ENCODE results near the gene CABCOCO1.
A peak's percentile ranks its signal among the peaks of the same experiment; 100 is the strongest.
"Not testable (repeated sequence)": the region's sequence is repeated elsewhere in the genome, so short reads cannot be mapped to it uniquely, and the experiment has no call there.

Gene CABCOCO1

DNA sequence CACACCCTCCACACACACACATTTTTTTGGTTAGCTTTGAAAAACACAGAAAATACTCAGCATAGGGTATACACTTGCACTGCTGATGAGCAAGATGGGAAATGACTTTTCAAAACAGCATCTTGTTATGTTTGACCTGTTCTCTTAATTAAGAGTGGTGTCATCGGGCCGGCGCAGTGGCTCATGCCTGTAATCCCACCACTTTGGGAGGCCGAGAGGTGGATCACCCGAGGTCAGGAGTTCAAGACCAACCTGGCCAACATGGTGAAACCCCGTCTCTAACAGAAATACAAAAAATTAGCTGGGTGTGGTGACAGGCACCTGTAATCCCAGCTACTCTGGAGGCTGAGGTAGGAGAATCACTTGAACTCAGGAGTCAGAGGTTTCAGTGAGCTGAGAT, 56.7 kb downstream of the CABCOCO1 start:
- DNase-seq (ENCODE audit: low spot score): not testable (repeated sequence)

DNA sequence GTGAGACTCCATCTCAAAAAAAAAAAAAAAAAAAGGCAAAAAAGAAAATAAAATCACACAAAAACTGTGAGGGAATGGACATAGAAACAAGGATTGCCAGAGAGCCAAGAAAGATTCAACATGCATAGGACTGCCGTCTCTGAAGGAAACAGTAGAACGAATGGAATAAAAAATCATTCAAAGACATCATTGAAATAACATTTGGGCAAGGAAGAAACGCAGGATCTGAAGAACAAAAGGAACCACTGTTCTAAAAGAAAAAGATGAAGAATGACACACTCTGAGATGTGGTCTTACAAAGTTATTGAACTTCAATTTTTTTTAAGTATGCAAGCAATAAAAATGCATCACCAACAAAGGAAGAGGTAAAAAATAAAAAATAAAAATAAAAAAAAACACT, 57.2 kb downstream of the CABCOCO1 start:
- no peak for DNase-seq (ENCODE audit: low spot score)

DNA sequence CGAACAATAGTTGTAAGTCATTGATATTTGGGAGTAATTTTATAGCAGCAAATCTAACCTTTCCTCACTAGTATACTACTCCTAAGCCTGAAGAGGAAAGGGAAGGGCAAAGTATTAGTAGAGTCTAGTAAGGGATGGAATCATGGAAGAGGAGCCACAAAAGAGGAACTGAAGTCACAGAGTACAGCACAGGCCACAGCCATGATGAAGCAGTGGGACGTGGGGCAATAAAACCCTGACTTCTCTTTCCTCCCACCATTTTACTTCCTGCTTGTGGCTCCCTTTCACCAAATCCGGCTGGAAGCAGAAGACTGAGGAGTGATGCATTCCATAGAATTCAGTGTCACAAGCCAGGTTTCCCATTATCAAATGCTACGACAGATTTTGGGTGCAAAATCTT, 58.7 kb downstream of the CABCOCO1 start:
- no peak for DNase-seq (ENCODE audit: low spot score)

DNA sequence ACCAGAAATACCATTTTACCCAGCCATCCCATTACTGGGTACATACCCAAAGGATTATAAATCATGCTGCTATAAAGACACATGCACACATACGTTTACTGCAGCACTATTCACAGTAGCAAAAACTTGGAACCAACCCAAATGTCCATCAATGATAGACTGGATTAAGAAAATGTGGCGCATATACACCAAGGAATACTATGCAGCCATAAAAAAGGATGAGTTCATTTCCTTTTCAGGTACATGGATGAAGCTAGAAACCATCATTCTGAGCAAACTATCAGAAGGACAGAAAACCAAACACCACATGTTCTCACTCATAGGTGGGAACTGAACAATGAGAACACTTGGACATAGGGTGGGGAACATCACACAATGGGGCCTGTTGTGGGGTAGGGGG, 62.5 kb downstream of the CABCOCO1 start:
- DNase-seq (ENCODE audit: low spot score): not testable (repeated sequence)

DNA sequence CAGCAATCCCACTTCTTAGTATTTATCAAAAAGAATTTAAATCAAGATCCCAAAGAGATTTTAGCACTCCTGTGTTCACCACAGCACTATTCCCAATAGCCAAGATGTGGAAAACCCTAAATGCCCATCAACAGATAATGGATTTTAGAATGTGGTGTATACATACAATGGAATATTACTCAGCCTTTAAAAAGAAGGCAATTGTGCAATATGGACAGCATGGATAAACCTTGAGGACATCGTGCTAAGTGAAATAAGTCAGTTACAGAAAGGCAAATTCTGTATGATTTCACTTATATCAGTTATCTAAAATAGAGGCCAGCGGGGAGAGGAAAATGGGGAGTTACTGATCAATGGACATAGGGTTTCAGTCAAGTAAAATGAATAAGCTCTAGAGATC, 66.9 kb downstream of the CABCOCO1 start:
- DNase-seq (ENCODE audit: low spot score): no peak

DNA sequence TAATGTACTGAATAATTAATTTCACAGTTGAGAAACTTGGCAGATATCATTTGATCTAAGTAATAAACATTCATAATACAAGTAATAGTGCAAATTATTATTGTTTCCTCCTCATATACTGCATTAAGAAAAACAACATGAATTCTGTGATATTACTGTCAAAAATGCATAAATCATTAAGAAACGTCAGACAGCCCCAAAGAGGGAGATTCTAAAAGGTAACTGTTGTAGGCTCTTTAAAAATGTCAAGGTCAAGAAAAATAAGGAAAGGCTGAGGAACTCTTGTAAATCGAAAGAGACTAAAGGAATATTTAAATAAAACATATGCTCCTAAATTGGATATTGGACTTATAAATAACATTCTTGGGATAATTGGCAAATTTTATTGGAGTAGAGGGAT, 67.9 kb downstream of the CABCOCO1 start:
- no peak for DNase-seq (ENCODE audit: low spot score)

DNA sequence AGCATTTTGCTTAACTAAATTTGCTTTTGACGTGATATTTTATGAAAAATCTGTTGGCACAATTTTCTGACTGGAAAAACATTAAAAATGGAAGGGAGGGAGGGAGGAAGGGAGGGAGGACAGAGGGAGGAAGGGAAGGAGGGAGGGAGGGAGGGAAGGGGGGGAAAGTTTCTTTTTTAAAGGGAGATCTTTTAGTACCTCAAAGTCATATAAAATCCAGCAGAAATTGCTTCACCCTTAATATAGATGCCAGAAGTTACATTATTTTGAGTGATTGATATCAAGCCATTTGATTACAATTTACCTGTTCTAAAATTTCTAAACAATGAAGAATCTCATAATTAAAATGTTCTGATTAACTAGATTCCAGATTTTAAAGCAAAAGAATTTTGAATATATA, 68.9 kb downstream of the CABCOCO1 start:
- DNase-seq (ENCODE audit: low spot score): no peak

DNA sequence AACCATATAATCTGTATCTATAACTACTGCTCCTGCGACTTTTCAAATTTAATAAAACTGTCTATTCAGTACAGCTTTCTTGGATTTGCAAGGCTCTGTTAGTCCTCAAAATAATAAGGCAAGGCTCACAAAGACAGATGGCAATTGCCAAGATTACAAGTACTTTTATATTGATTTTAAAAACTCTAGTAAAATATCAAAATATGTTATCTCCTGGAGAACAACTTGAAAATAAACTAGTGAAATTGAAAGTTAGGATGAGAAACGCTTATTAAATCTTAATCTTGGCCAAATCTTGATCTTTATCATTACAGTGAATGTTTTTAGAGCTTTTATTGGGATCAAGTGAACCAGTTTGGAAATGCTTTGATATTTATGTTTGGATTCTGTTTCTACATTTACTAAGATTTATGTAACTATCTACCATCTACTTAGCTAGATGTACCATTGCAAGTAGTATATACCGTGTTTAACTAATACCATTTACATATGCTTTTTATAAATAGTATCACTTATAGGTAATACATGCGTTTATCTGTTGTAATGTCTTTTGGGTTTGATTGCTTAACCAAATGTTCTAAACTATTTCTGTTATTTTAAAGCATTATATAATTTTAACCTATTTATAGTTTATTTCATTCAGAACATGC, 70.0 kb downstream of the CABCOCO1 start:
- no peak for DNase-seq (ENCODE audit: low spot score)

DNA sequence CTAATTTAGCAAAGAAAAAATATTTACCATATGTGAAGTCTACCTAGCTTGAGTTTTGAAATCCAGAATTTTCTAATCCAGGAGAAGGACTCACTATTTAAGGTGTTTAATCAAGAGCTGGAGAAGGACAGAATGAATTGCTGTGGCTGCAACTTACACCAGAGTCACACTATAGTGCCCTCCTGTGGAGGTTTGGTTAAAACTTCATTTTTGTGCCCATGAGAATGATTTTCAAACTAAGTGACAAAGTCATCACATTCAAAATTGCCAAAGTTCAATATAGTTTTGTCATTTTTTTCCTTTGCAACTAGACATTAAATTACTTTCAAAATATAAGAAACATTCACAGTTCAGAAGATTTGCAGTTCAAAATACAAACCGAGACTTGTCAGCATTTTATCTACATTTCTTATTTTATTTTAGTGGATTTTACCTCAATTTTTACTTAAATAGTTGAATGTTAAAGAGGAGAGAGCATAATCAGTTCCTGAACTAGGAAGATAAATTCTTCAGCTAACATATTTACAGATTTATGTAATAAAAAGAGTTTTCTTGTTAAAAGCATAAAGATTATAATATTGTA, 70.7 kb downstream of the CABCOCO1 start:
- DNase-seq (ENCODE audit: low spot score): peak; percentile 21

DNA sequence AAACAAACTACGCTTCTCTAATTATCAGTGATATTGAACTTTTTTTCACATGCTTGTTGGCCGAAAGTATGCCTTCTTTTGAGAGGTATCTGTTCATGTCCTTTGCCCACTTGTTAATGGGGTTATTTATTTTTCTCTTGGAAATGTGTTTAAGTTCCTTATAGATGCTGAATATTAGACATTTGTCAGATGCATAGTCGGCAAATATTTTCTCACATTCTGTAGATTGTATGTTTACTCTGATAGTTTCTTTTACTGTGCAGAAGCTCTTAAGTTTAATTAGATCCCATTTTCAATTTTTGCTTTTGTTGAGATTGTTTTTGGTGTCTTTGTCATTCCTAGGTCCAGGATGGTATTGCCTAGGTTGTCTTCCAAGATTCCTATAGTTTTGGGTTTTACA, 73.2 kb downstream of the CABCOCO1 start:
- no peak for DNase-seq (ENCODE audit: low spot score)

DNA sequence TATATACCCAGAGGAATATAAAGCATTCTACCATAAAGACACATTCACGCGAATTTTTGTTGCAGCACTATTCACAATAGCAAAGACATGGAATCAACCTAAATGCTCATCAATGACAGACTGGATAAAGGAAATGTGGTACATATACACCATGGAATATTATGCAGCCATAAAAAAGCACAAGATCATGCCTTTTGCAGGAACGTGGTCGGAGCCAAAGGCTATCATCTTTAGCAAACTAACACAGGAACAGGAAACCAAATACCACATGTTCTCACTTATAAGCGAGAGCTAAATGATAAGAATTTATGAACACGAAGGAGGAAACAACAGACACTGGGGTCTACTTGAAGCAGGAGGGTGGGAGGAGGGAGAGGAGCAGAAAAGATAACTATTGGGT, 74.7 kb downstream of the CABCOCO1 start:
- not testable (repeated sequence) for DNase-seq (ENCODE audit: low spot score)

DNA sequence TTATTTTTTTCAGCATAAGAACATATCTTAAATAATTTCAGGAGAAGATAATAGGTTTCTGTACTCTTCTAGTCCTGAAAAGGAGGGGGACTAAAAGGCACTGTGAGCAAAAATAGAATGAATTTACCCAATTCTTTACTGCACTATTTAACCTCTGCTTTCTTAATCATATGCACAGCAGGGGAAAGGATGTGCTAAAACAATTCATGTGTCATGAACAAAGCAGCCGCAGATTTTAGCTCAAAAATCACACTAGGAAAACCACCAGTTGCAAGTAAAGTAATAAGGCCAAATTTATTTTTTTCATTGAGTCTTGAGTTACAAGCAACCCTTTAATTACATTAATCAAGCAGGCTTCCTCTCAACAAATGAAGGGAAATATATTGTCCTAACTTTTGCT, 80.1 kb downstream of the CABCOCO1 start:
- DNase-seq (ENCODE audit: low spot score): no peak

DNA sequence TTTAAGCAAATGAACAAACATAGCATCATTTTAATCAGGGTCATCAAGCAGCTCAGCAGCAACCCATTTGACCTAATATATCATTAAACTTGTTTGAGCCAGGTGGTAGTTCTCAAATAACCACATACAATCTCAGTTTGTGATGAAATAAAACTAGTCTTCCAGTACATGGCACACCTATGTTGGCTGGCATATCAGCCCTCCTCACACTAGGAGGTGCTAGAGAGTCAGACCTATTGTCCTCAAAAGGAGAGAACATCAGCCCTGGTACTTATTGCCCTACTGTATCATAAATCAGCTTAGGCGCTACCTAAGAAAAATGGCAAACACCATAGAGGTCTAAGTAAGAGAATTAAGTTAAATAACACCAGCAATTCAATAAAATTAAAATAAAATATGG, 81.7 kb downstream of the CABCOCO1 start:
- DNase-seq (ENCODE audit: low spot score): no peak

DNA sequence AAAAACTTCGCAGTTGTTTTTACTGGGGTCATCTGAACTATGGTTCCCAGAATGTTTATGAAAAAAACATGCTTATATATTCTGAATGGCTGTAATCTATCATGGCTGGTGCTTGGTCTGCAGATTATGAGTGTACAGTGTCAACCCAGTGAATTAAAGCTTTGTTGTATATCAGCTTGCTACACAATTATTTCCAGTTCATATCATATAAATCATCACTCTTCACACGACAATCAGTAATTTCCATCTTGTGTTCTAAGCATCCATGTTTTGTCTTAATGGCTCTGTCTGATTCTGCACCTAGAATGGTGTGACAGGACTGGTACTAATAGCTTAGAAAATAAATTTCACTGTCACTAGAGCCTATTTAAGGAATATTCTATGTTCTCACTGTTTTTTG, 83.6 kb downstream of the CABCOCO1 start:
- DNase-seq (ENCODE audit: low spot score): no peak

DNA sequence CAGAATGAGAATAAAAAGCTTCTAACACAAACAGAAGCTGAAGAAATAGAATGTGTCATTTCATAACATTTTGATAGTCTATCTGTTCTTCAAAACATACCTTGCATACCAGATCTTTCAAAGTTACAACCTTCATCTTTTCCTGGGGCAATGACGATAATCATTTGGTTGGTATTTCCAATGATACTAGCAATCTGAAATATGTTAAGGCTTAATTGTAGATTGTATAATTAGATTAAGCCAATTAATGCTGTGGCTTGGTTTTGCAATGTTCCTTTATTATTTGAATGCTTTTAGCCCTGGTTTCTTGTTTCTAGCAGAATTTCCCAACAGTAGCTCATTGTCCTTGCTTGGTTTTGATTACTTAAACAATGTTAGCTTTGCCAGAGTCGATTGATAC, 84.6 kb downstream of the CABCOCO1 start:
- DNase-seq (ENCODE audit: low spot score): no peak

DNA sequence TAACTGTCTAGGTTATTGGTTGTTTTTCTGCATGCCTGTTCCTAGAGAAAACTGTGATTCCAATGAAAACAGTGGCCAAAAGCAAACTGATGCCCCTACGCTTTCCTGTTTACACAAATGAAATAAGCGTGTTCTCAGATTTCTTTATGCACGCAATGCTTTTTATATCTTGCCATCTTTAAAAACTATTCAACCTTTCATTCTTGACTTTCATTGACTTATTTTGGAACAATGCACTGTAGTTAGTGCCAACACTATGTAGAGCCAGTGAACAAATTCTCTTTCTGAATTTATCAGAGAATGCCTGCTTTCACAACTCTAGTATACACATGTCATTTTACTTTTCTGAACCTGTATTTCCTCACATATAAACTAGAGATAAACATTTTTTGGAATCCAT, 86.6 kb downstream of the CABCOCO1 start:
- no peak for DNase-seq (ENCODE audit: low spot score)

DNA sequence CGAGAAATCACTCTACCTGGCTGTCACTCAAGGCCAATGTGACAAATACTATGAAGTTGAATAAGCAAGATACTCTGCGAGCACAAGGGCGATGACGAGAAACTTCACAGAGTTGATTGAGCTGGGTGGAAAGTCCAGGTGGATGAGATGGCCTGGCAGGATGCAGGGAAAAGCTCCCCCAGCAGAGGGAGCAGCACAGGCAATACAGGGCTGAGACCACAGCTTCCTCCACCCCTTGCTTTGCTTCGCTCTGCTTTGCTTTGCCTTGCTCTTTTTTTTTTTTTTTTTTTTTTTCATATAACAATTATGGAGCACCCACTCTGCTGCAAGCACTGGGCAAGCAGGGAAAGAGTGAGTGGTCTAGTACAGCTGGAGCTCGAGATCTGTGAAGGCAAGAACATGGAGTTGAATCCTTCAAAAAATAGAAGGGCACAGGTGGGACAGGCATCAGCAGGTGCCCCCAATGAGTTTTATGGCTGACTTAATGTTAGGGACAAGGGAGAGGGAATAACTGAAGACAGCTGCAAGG, 88.3 kb downstream of the CABCOCO1 start:
- DNase-seq (ENCODE audit: low spot score): peak; percentile 51

DNA sequence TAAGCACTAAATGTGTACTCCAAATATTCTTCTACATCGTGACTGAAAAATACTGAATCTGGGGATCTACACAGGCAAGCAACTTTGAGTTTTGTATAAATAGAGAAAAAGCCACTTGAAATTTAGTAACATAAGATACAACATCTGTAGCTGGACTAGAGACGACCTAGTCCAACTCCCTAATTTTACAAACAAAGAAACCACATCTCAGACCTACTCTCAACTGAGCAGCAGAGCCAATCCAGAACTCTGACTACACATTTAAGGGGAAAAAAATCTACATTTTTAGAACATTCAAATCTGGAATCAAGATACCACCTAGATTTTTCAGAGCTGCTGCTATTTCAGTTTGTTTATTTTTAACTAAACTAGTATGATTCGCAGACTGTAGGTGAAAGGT, 88.9 kb downstream of the CABCOCO1 start:
- no peak for DNase-seq (ENCODE audit: low spot score)

DNA sequence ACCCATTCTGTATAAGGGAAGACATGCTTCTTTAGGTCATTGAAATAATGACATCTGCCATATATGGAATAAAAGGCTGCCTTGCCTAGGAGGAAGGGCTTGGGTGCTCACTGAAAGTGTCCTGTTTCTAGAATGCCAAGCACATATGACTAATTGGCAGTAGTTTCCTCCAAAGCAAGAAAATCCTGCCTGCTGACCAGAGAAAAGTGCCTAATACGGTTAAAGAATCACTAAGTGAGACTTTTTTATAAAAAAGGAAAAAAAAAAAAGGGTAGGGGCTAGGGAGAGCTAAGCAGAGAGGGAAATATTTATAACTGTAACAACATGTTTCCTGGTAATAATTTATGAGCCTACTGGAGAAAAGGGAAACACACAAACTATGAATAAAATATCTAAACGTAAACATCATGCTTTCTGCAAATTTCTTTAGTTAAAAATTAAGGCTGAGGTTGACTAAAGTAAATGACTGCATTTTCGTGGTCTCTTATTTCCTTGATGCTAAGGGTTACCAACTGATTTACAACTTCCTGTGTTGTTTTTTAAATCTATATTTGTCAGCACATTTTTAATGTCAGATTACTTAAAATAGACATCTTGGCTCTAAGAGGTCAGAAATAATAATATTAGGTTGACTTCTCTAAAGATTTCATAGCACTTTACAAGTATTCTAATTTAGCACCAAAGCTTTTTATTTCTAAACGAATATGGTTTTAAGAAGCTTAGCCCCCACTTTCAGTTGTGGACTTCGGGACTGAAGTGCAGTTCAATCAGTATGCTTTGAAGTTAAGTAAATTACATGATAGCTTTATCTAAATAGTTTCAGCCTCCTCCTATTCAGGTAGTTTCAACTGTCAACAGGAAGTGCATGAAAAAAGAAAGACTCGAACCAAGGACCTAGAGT, 89.6 kb downstream of the CABCOCO1 start:
- DNase-seq (ENCODE audit: low spot score): peak; percentile 29

DNA sequence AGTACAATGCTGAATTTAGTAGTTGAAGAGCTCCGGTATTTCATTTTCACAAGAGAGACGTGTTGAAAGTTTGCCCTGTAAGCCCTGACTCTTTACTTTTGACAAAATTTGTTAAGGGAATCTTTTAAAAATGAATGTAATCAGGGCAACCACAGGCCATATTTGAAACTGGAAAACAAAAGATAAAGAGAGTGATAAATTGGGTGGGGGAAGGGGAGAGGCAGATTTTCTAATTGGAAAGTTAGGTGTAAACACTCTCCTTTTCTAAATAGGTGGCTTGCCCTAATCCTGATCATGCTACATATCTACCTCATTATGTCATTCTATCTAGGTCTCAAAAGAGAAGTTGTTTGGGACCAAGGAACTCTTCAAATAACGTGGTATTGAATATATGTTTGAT, 90.7 kb downstream of the CABCOCO1 start:
- no peak for DNase-seq (ENCODE audit: low spot score)

DNA sequence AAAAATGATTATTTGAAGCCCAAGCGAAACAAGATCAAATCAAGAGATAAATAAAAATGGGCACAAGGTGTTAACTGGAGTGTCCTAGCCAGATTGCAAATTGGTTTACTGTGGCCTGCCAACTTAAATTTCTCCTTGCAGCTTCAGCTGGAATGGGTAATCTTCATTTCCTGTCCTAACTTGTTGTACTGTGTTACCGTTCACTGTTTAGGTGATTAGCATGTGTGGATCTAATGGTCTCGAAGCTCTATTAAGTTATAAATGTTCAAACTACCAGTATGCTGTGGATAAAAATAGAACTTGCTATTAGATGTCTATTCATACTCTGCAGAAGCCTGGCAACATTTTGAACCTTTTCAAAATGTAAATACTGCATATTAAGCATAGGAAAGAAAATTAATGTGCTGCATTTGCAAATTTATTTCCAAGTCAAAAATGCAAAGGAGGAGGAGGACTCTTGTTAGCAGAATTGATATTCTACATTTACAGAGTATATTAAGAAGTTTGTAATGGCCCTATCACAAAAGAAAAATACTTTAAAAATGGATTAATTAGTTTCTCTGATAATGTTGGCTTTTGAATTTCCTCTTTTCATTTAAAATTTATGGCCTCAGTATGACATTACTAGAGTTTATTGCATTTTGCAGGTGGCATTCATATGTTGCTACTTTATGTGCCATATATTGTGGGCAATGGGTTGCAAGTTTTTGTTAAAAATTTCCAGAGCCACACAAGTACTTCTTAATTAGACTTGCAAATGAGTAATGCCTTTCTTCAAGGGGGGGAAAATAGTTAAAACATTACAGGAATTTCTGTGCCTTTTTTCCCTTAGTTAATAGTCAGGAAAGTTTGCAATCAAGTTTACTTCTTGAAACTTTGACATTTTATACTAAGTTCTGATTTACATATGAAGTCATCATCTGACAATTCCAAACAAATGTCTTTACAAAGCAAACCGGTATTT, 92.1 kb downstream of the CABCOCO1 start:
- DNase-seq (ENCODE audit: low spot score): no peak

DNA sequence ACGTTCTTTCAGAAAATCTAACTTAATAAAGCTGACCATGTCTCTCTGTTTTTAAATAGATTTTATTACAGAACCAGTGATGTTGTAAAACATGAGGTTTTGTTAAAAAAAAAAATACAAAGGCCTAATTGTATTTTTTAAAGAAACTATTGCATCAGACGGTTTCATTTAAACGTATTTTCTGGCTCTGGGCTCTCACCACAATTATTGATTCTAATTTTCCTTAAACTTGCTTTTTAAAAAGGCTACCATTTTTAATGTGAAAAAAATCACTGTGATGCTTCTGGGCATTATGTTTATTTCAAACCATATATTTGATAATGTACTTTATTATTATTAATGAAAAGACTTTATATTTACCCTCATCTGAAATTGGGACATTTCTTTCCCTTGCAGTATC, 94.3 kb downstream of the CABCOCO1 start:
- DNase-seq (ENCODE audit: low spot score): no peak
